Fibroblast of lung (primary cell): ENCODE measurements around the gene DIP2C. TPM values are rescaled to one million over a fixed set of nuclear protein-coding genes. Genes with fewer than 3 reads are reported as not detected.
A peak's percentile ranks its signal among the peaks of the same experiment; 100 is the strongest.

Experiments
- DNase-seq, 2 donors: peaks; one replicate each; pipeline versions ENCODE4 v3.0.0 to v3.0.0-alpha.2; 2010; ENCODE audit warnings: low read depth in 2 of 2
- H2AFZ ChIP-seq: 2 replicates; pipeline ENCODE4 v1.5.1; 2012; ENCODE audit warnings: low read length, control low read depth, inconsistent platforms
- H3K27ac ChIP-seq: 2 replicates; pipeline ENCODE4 v1.5.1; 2011; ENCODE audit warnings: low read length, control low read depth; ENCODE audit not compliant: insufficient read depth
- H3K27me3 ChIP-seq: 2 replicates; pipeline ENCODE4 v1.5.1; 2011; ENCODE audit warnings: mild to moderate bottlenecking, low read length; ENCODE audit not compliant: control insufficient read depth, insufficient read depth
- H3K36me3 ChIP-seq: 2 replicates; pipeline ENCODE4 v1.5.1; 2011; ENCODE audit warnings: low read length; ENCODE audit not compliant: control insufficient read depth, insufficient read depth
- H3K4me1 ChIP-seq: 2 replicates; pipeline ENCODE4 v1.5.1; 2011; ENCODE audit warnings: low read length; ENCODE audit not compliant: control insufficient read depth, insufficient read depth; ENCODE audit errors: extremely low read depth
- H3K4me2 ChIP-seq: 2 replicates; pipeline ENCODE4 v1.5.1; 2011; ENCODE audit warnings: low read length, control low read depth; ENCODE audit not compliant: insufficient read depth; ENCODE audit errors: extremely low read depth
- H3K4me3 ChIP-seq, 4 experiments: fragments of 200-600 bp in 1 of 4; sonication (generic) in 1 of 4; replicated peaks in 1 of 4; 2 replicates each; pipeline ENCODE4 v1.5.1; 2011 to 2016; ENCODE audit warnings: low read length in 4 of 4, low read depth in 3 of 4, mild to moderate bottlenecking in 3 of 4, control low read depth in 2 of 4, inconsistent platforms in 1 of 4, mixed read lengths in 1 of 4; ENCODE audit not compliant: insufficient read depth in 1 of 4; ENCODE audit errors: control extremely low read depth in 1 of 4
- H3K79me2 ChIP-seq: 2 replicates; pipeline ENCODE4 v1.5.1; 2012; ENCODE audit warnings: mild to moderate bottlenecking, low read length, inconsistent platforms; ENCODE audit not compliant: control insufficient read depth, insufficient read depth
- H3K9ac ChIP-seq: 2 replicates; pipeline ENCODE4 v1.5.1; 2011; ENCODE audit warnings: mild to moderate bottlenecking, low read length, control low read depth; ENCODE audit not compliant: insufficient read depth
- H3K9me3 ChIP-seq: 2 replicates; pipeline ENCODE4 v1.5.1; 2012; ENCODE audit warnings: low read depth, low read length; ENCODE audit not compliant: control insufficient read depth, insufficient read depth
- H4K20me1 ChIP-seq: 2 replicates; pipeline ENCODE4 v1.5.1; 2011; ENCODE audit warnings: low read length; ENCODE audit not compliant: control insufficient read depth, insufficient read depth; ENCODE audit errors: extremely low read depth
- CTCF ChIP-seq, 2 donors: IDR thresholded peaks in 1 of 2; conservative IDR thresholded peaks in 1 of 2; 1 replicate in 1 of 2; 2 replicates in 1 of 2; pipeline ENCODE4 v1.5.1; 2011 to 2012; ENCODE audit warnings: low read length in 2 of 2, control low read depth in 1 of 2, inconsistent platforms in 1 of 2, low read depth in 1 of 2, mild to moderate bottlenecking in 1 of 2
- EZH2 ChIP-seq: IDR thresholded peaks from 2 replicates; pipeline ENCODE4 v1.5.1; 2012; ENCODE audit warnings: low read length, control low read depth, mild to moderate bottlenecking; ENCODE audit errors: missing control alignments
- polyA plus RNA-seq, 2 donors: library from polyadenylated mRNA; depleted of rRNA in 1 of 2; stranded (reverse) in 1 of 2; unstranded in 1 of 2; fragments of >200 nt; gene quantifications; 2 replicates each; pipeline ENCODE4 v1.2.1, GENCODE V29; 2011 to 2012; ENCODE audit warnings: missing spikeins in 1 of 2
- total RNA-seq: library from RNA; depleted of rRNA; stranded (reverse); fragments of >200 nt; gene quantifications from 2 replicates; pipeline ENCODE4 v1.2.1, GENCODE V29; 2014

The DIP2C gene
- total and polyA plus RNA-seq, 2 donors (not counting 1 experiment from before 2014, with no cell fraction given): 10.7 to 18.3 TPM

- Histone ChIP-seq H3K79me2 (peaks cover 25% of the 10 kb centered on the region), H3K27ac (no peak overlapping the region), H2AFZ (no peak overlapping the region), H3K4me1 (peaks cover 18% of the 10 kb centered on the region), H3K4me2 (no peak overlapping the region), H3K27me3 (no peaks in the 10 kb centered on the region), H3K36me3 (no peaks in the 10 kb centered on the region), H3K4me3 (no peak overlapping the region), H3K9me3 (no peaks in the 10 kb centered on the region), H4K20me1 (no peaks in the 10 kb centered on the region), H3K9ac (no peak overlapping the region)
- DNase-seq: no peak
- TF ChIP-seq CTCF (conservative IDR thresholded peaks at IDR 0.05 in 1 of 2, IDR thresholded peaks at IDR 0.05 in 1 of 2; ENCODE audit: low read depth in 1 of 2, low read length in 2 of 2): no peak
- no peak for TF ChIP-seq EZH2
These were observed 62.2 kb downstream of the DIP2C start for GRCh38 chr10:627032-627992.

GRCh38 chr10:625751-626711, 63.4 kb downstream of the DIP2C start:
- Histone ChIP-seq H3K36me3 (no peaks in the 10 kb centered on the region), H2AFZ (no peak overlapping the region), H3K4me1 (peaks cover 18% of the 10 kb centered on the region), H3K9ac (no peak overlapping the region), H3K27ac (peak overlapping the region; percentile 73), H3K4me3 (no peak overlapping the region), H3K4me2 (no peak overlapping the region), H3K27me3 (no peaks in the 10 kb centered on the region), H3K79me2 (peaks cover 30% of the 10 kb centered on the region), H4K20me1 (no peaks in the 10 kb centered on the region), H3K9me3 (no peaks in the 10 kb centered on the region)
- TF ChIP-seq EZH2 (no peak), CTCF (conservative IDR thresholded peaks at IDR 0.05 in 1 of 2, IDR thresholded peaks at IDR 0.05 in 1 of 2; ENCODE audit: low read depth in 1 of 2, low read length in 2 of 2) (no peak)
- DNase-seq: no peak

- H3K36me3 ChIP-seq: no peaks in the 10 kb centered on the region
- TF ChIP-seq EZH2 (no peak), CTCF (conservative IDR thresholded peaks at IDR 0.05 in 1 of 2, IDR thresholded peaks at IDR 0.05 in 1 of 2; ENCODE audit: low read depth in 1 of 2, low read length in 2 of 2) (no peak)
- H3K9ac ChIP-seq: peak overlapping the region; percentile 52
- no peaks in the 10 kb centered on the region for H4K20me1 ChIP-seq
- no peak overlapping the region for H2AFZ ChIP-seq
- peak overlapping the region; percentile 25 for H3K4me2 ChIP-seq
- DNase-seq: peak in 1 of 2 donors; percentile 31
- H3K27me3 ChIP-seq: no peaks in the 10 kb centered on the region
- peaks cover 31% of the 10 kb centered on the region for H3K79me2 ChIP-seq
- H3K27ac ChIP-seq: peak overlapping the region; percentile 73
- H3K4me1 ChIP-seq: peaks cover 18% of the 10 kb centered on the region
- no peaks in the 10 kb centered on the region for H3K9me3 ChIP-seq
- no peak overlapping the region for H3K4me3 ChIP-seq
These were observed 64.2 kb downstream of the DIP2C start for GRCh38 chr10:625333-625696.
